ENCODE measurements around the gene IFNGR2. TPM values are rescaled to one million over a fixed set of nuclear protein-coding genes. Genes with fewer than 3 reads are reported as not detected.
A peak's percentile ranks its signal among the peaks of the same experiment; 100 is the strongest.
"Not testable (repeated sequence)": the region's sequence is repeated elsewhere in the genome, so short reads cannot be mapped to it uniquely, and the experiment has no call there.

The IFNGR2 gene
- total and polyA plus RNA-seq, 2 donors (not counting 1 experiment from before 2014, with no cell fraction given), result 96.0 to 108 TPM

DNA sequence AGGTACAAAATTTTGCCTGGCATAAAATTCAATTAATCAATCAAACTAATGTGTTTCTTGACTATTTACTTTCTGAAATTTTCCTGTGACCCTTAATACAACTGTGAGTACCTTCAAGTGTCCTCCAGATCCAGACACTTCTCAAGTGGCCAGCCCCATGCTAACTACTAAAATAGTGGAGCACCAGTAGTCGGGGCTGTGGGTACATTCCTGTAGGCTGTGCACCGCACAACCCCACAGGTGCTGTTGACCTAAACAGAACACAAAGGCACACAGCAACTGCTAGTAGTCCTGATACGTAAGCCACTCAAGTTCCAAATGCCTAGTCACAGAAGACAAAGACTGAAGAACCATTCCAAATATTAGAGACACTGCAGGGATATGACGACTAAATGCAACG lies 40.0 kb downstream of the IFNGR2 start:
- 69% methylated on average over 2 of the region's 5 CpGs for WGBS (ENCODE audit: insufficient coverage)
- no peaks in the 10 kb centered on the region for H4K20me1 ChIP-seq (ENCODE audit: control insufficient read depth, insufficient read depth, low read length, poor library complexity, severe bottlenecking)
- DNase-seq, result no peak
- ATAC-seq (ENCODE audit: low read depth), result no peak
- H3K36me3 ChIP-seq (replicated peaks in 1 of 2; ENCODE audit: control extremely low read depth in 1 of 2, control insufficient read depth in 1 of 2, extremely low read depth in 1 of 2, insufficient read depth in 2 of 2, low read length in 1 of 2), result peaks cover 0 to 8% of the 10 kb centered on the region in 2 experiments
- CTCF ChIA-PET, result interaction anchor here (0.7 to 10.0 kb wide), 10 partner anchors 9 to 522 kb away, joined by 3 to 265 read pairs (median 12); partner anchors contain the start of genes IFNAR1 and IL10RB
- H3K9ac ChIP-seq (ENCODE audit: low read length), result no peak overlapping the region
- no peaks in the 10 kb centered on the region for H3K9me3 Mint-ChIP-seq (ENCODE audit: insufficient read depth)
- H3K9me3 ChIP-seq (ENCODE audit: control extremely low read depth in 1 of 3, control insufficient read depth in 2 of 3, insufficient read depth in 1 of 3, low read length in 2 of 3), result no peaks in the 10 kb centered on the region
- intact Hi-C loops (cut with micrococcal nuclease), result loop anchor here (2.0 kb wide), 1 partner anchor 38 kb away; no protein-coding TSS in a partner anchor
- peaks cover 8% of the 10 kb centered on the region for H3K79me2 ChIP-seq (ENCODE audit: control insufficient read depth, insufficient read depth, low read length)
- no peaks in the 10 kb centered on the region for H3K27me3 Mint-ChIP-seq
- POLR2A ChIA-PET, result interaction anchor here (0.6 to 2.6 kb wide), 2 partner anchors 82 to 217 kb away, joined by 3 to 17 read pairs; no protein-coding TSS in a partner anchor
- H3K4me3 Mint-ChIP-seq, result no peak overlapping the region
- H3K4me2 ChIP-seq (replicated peaks; ENCODE audit: low read depth, low read length, poor library complexity, severe bottlenecking), result no peak overlapping the region
- no peaks in the 10 kb centered on the region for H3K27me3 ChIP-seq (replicated peaks in 1 of 4; ENCODE audit: control extremely low read depth in 1 of 4, control insufficient read depth in 3 of 4, insufficient read depth in 4 of 4, low read length in 3 of 4)
- H3K4me1 ChIP-seq (ENCODE audit: control insufficient read depth in 2 of 2, insufficient read depth in 2 of 2, low read length in 2 of 2), result peaks cover 47 to 53% of the 10 kb centered on the region in 2 donors
- no peak overlapping the region for H2AFZ ChIP-seq (ENCODE audit: insufficient read depth, low read depth, low read length, poor library complexity, severe bottlenecking)
- peaks cover 48% of the 10 kb centered on the region for H3K4me1 Mint-ChIP-seq
- H3K27ac Mint-ChIP-seq, result peak overlapping the region; percentile 69
- peak overlapping the region; percentile 88 for H3K27ac ChIP-seq (ENCODE audit: low read length in 2 of 2)
- TF ChIP-seq EZH2 (IDR thresholded peaks at IDR 0.05; ENCODE audit: borderline replicate concordance, insufficient read depth, low read depth, low read length, poor library complexity, severe bottlenecking), result no peak
- TF ChIP-seq, protein P1, sequence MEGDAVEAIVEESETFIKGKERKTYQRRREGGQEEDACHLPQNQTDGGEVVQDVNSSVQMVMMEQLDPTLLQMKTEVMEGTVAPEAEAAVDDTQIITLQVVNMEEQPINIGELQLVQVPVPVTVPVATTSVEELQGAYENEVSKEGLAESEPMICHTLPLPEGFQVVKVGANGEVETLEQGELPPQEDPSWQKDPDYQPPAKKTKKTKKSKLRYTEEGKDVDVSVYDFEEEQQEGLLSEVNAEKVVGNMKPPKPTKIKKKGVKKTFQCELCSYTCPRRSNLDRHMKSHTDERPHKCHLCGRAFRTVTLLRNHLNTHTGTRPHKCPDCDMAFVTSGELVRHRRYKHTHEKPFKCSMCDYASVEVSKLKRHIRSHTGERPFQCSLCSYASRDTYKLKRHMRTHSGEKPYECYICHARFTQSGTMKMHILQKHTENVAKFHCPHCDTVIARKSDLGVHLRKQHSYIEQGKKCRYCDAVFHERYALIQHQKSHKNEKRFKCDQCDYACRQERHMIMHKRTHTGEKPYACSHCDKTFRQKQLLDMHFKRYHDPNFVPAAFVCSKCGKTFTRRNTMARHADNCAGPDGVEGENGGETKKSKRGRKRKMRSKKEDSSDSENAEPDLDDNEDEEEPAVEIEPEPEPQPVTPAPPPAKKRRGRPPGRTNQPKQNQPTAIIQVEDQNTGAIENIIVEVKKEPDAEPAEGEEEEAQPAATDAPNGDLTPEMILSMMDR (IDR thresholded peaks at IDR 0.05), result no peak
- no peak overlapping the region for H3K4me3 ChIP-seq (ENCODE audit: control extremely low read depth in 1 of 5, extremely low read depth in 1 of 5, insufficient read depth in 1 of 5, low read depth in 2 of 5, low read length in 4 of 5)

DNA sequence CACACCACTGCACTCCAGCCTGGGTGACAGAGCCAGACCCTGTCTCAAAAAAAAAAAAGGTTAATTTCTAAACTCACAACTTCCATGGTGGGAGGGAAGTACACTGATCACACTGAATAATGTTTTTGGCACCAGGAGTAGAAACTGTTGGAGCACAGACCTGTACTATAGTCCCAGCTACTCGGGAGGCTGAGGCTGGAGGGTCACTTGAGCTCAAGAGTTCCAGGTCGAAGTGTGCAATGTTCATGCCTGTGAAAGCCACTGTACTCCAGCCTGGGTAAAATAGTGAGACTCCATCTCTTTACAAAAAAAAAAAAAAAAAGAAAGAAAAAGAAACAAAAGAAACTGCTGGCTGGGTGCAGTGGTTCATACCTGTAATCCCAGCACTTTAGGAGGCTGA lies 41.3 kb downstream of the IFNGR2 start:
- no peak overlapping the region for H3K4me3 ChIP-seq (ENCODE audit: control extremely low read depth in 1 of 5, extremely low read depth in 1 of 5, insufficient read depth in 1 of 5, low read depth in 2 of 5, low read length in 4 of 5)
- Mint-ChIP-seq H3K9me3 (ENCODE audit: insufficient read depth) (no peaks in the 10 kb centered on the region), H3K27ac (peak overlapping the region; percentile 69), H3K4me1 (peaks cover 43% of the 10 kb centered on the region), H3K27me3 (no peaks in the 10 kb centered on the region), H3K4me3 (no peak overlapping the region)
- WGBS (ENCODE audit: insufficient coverage), result no CpG with 5 or more reads among the region's 2 CpGs
- no peaks in the 10 kb centered on the region for H3K79me2 ChIP-seq (ENCODE audit: control insufficient read depth, insufficient read depth, low read length)
- TF ChIP-seq, protein P1 (IDR thresholded peaks at IDR 0.05), result no peak
- no peak for TF ChIP-seq EZH2 (IDR thresholded peaks at IDR 0.05; ENCODE audit: borderline replicate concordance, insufficient read depth, low read depth, low read length, poor library complexity, severe bottlenecking)
- ChIA-PET POLR2A (interaction anchor here (0.5 to 2.6 kb wide), 6 partner anchors 39 to 526 kb away, joined by 3 to 17 read pairs (median 4); partner anchors contain the start of gene IFNAR1), CTCF (interaction anchor here (0.6 to 10.0 kb wide), 63 partner anchors 9 to 753 kb away, joined by 3 to 265 read pairs (median 6); partner anchors contain the start of genes IFNAR1, IFNGR2, IL10RB and TMEM50B)
- peaks cover 47 to 51% of the 10 kb centered on the region in 2 donors for H3K4me1 ChIP-seq (ENCODE audit: control insufficient read depth in 2 of 2, insufficient read depth in 2 of 2, low read length in 2 of 2)
- peak overlapping the region in 1 of 2 donors; percentile 15 for H3K27ac ChIP-seq (ENCODE audit: low read length in 2 of 2)
- ATAC-seq (ENCODE audit: low read depth) (no peak), DNase-seq (no peak)
- no peaks in the 10 kb centered on the region for H4K20me1 ChIP-seq (ENCODE audit: control insufficient read depth, insufficient read depth, low read length, poor library complexity, severe bottlenecking)
- no peaks in the 10 kb centered on the region for H3K27me3 ChIP-seq (replicated peaks in 1 of 4; ENCODE audit: control extremely low read depth in 1 of 4, control insufficient read depth in 3 of 4, insufficient read depth in 4 of 4, low read length in 3 of 4)
- no peak overlapping the region for H2AFZ ChIP-seq (ENCODE audit: insufficient read depth, low read depth, low read length, poor library complexity, severe bottlenecking)
- H3K4me2 ChIP-seq (replicated peaks; ENCODE audit: low read depth, low read length, poor library complexity, severe bottlenecking), result no peak overlapping the region
- no peak overlapping the region for H3K9ac ChIP-seq (ENCODE audit: low read length)
- H3K36me3 ChIP-seq (replicated peaks in 1 of 2; ENCODE audit: control extremely low read depth in 1 of 2, control insufficient read depth in 1 of 2, extremely low read depth in 1 of 2, insufficient read depth in 2 of 2, low read length in 1 of 2), result peaks cover 0 to 4% of the 10 kb centered on the region in 2 experiments
- intact Hi-C loops (cut with micrococcal nuclease), result no loop called here
- no peaks in the 10 kb centered on the region for H3K9me3 ChIP-seq (ENCODE audit: control extremely low read depth in 1 of 3, control insufficient read depth in 2 of 3, insufficient read depth in 1 of 3, low read length in 2 of 3)

DNA sequence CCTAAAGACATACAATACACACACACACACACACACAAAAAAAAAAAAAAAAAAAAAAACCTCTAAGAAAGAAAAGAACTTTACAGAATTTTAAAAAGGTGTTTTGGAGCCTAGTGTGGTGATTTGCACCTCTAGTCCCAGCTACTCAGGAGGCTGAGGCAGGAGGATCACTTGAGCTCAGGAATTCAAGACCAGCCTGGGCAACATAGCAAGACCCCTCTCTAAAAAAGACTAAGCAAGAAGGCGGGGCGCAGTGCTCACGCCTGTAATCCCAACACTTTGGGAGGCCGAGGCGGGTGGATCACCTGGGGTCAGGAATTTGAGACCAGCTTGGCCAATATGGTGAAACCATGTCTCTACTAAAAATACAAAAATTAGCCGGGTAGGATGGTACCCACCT lies 43.4 kb downstream of the IFNGR2 start:
- H3K9ac ChIP-seq (ENCODE audit: low read length); H3K4me2 ChIP-seq (replicated peaks; ENCODE audit: low read depth, low read length, poor library complexity, severe bottlenecking); H3K27ac Mint-ChIP-seq; H3K27me3 ChIP-seq (replicated peaks in 1 of 4; ENCODE audit: control extremely low read depth in 1 of 4, control insufficient read depth in 3 of 4, insufficient read depth in 4 of 4, low read length in 3 of 4); H3K36me3 ChIP-seq (replicated peaks in 1 of 2; ENCODE audit: control extremely low read depth in 1 of 2, control insufficient read depth in 1 of 2, extremely low read depth in 1 of 2, insufficient read depth in 2 of 2, low read length in 1 of 2); H3K9me3 ChIP-seq (ENCODE audit: control extremely low read depth in 1 of 3, control insufficient read depth in 2 of 3, insufficient read depth in 1 of 3, low read length in 2 of 3); H3K27ac ChIP-seq (ENCODE audit: low read length in 2 of 2); H3K79me2 ChIP-seq (ENCODE audit: control insufficient read depth, insufficient read depth, low read length); H2AFZ ChIP-seq (ENCODE audit: insufficient read depth, low read depth, low read length, poor library complexity, severe bottlenecking); ATAC-seq (ENCODE audit: low read depth); H3K27me3 Mint-ChIP-seq; H3K4me3 ChIP-seq (ENCODE audit: control extremely low read depth in 1 of 5, extremely low read depth in 1 of 5, insufficient read depth in 1 of 5, low read depth in 2 of 5, low read length in 4 of 5); DNase-seq; H3K4me3 Mint-ChIP-seq; H3K9me3 Mint-ChIP-seq (ENCODE audit: insufficient read depth); H4K20me1 ChIP-seq (ENCODE audit: control insufficient read depth, insufficient read depth, low read length, poor library complexity, severe bottlenecking): not testable (repeated sequence)
- peaks cover 34 to 35% of the 10 kb centered on the region in 2 donors for H3K4me1 ChIP-seq (ENCODE audit: control insufficient read depth in 2 of 2, insufficient read depth in 2 of 2, low read length in 2 of 2)
- intact Hi-C loops (cut with micrococcal nuclease), result loop anchor here (5.0 kb wide), 2 partner anchors 614 to 794 kb away; no protein-coding TSS in a partner anchor
- POLR2A ChIA-PET, result interaction anchor here (0.6 kb wide), 1 partner anchor 66 kb away, joined by 3 read pairs; no protein-coding TSS in a partner anchor
- H3K4me1 Mint-ChIP-seq, result peaks cover 36% of the 10 kb centered on the region
- 100% methylated on average over 5 of the region's 6 CpGs for WGBS (ENCODE audit: insufficient coverage)
- CTCF ChIA-PET, result interaction anchor here (0.7 to 10.0 kb wide), 11 partner anchors 12 to 525 kb away, joined by 3 to 265 read pairs (median 20); partner anchors contain the start of gene IFNGR2

Measured in B cell (primary cell).